GM23248 (cell line): Measurements from ENCODE around the gene PLA2G2F.

ENCODE experiments used
- EZH2 ChIP-seq: fragments of 200-600 bp; sonication (generic); IDR thresholded peaks from 2 replicates; pipeline ENCODE4 v1.6.1; 2018; ENCODE audit warnings: antibody characterized with exemption, mild to moderate bottlenecking; ENCODE audit not compliant: insufficient read depth, poor library complexity, severe bottlenecking
- EZH2phosphoT487 ChIP-seq: fragments of 200-600 bp; sonication (generic); IDR thresholded peaks from 2 replicates; pipeline ENCODE4 v1.6.1; 2018; ENCODE audit warnings: antibody characterized with exemption, moderate library complexity, mild to moderate bottlenecking, low read depth; ENCODE audit not compliant: insufficient read depth

GRCh38 chr1:20190256-20191160 lies 51.4 kb downstream of the PLA2G2F start:
- TF ChIP-seq EZH2, result no peak
- no peak for TF ChIP-seq EZH2phosphoT487
